ENCODE results near the gene SIK2.

- TF ChIP-seq ZNF592 (IDR thresholded peaks at IDR 0.05) (no peak), ESRRA (IDR thresholded peaks at IDR 0.05; ENCODE audit: borderline replicate concordance, low read depth) (no peak), GMEB1 (CRISPR knock-in tag; IDR thresholded peaks at IDR 0.05) (no peak), RUNX1 (IDR thresholded peaks at IDR 0.05; ENCODE audit: low read depth) (no peak), YY1 (IDR thresholded peaks at IDR 0.05; ENCODE audit: borderline replicate concordance in 1 of 3, control insufficient read depth in 1 of 3, extremely low read depth in 1 of 3, insufficient read depth in 3 of 3, insufficient read length in 1 of 3, insufficient replicate concordance in 2 of 3, low read depth in 1 of 3, low read length in 2 of 3) (no peak), GTF3C2 (IDR thresholded peaks at IDR 0.05; ENCODE audit: borderline replicate concordance, extremely low read depth, insufficient read length) (no peak), ZBTB17 (CRISPR knock-in tag; IDR thresholded peaks at IDR 0.05) (no peak), ILF3 (IDR thresholded peaks at IDR 0.05; ENCODE audit: borderline replicate concordance) (no peak), MAZ (CRISPR knock-in tag; conservative IDR thresholded peaks at IDR 0.05 in 1 of 2, IDR thresholded peaks at IDR 0.05 in 1 of 2) (no peak), POLR2B (IDR thresholded peaks at IDR 0.05; ENCODE audit: low read depth, partially characterized antibody) (no peak), TAF7 (tag; IDR thresholded peaks at IDR 0.05) (no peak), POLR2A (conservative IDR thresholded peaks at IDR 0.05) (no peak), ADNP (tag; IDR thresholded peaks at IDR 0.05) (no peak), DIDO1 (tag; IDR thresholded peaks at IDR 0.05; ENCODE audit: low read depth) (no peak)
Observed at GRCh38 chr11:111774955-111775710, 172.9 kb downstream of the SIK2 start.
